HL-60 (cell line): Measurements from ENCODE around the gene PTGR1.

Experiments
- DNase-seq, 2 experiments: peaks; one replicate each; pipeline ENCODE4 v3.0.0-alpha.2; 2010 to 2020; ENCODE audit warnings: low read depth in 1 of 2, low spot score in 1 of 2
- H3K27ac ChIP-seq: fragments of 250-450 bp; sonication (Bioruptor Pico); replicated peaks from 2 replicates; pipeline ENCODE4 v1.5.1; 2020; ENCODE audit warnings: mild to moderate bottlenecking, moderate library complexity
- H3K27me3 ChIP-seq: fragments of 250-450 bp; sonication (Bioruptor Pico); 2 replicates; pipeline ENCODE4 v1.5.1; 2021; ENCODE audit warnings: mild to moderate bottlenecking, moderate library complexity; ENCODE audit not compliant: insufficient read depth, poor library complexity, severe bottlenecking
- H3K4me3 ChIP-seq: replicated peaks from 2 replicates; pipeline ENCODE4 v1.5.1; 2011; ENCODE audit warnings: mild to moderate bottlenecking, control low read depth, low read length; ENCODE audit not compliant: insufficient read depth
- GABPA ChIP-seq: IDR thresholded peaks from 2 replicates; pipeline ENCODE4 v1.6.1; 2012; ENCODE audit warnings: low read depth
- POLR2AphosphoS5 ChIP-seq: IDR thresholded peaks from 2 replicates; pipeline ENCODE4 v1.6.1; 2012; ENCODE audit warnings: low read depth
- REST ChIP-seq: IDR thresholded peaks from 2 replicates; pipeline ENCODE4 v1.6.1; 2012; ENCODE audit warnings: low read depth; ENCODE audit not compliant: insufficient replicate concordance
- SPI1 ChIP-seq: IDR thresholded peaks from 2 replicates; pipeline ENCODE4 v1.6.1; 2012; ENCODE audit warnings: low read depth, mild to moderate bottlenecking, borderline replicate concordance
- TF ChIP-seq, protein P1 (sequence below): IDR thresholded peaks from one replicate; pipeline ENCODE4 v1.5.1; 2011; ENCODE audit warnings: low read length, control low read depth, inconsistent platforms; ENCODE audit not compliant: insufficient read depth

Gene PTGR1

DNA sequence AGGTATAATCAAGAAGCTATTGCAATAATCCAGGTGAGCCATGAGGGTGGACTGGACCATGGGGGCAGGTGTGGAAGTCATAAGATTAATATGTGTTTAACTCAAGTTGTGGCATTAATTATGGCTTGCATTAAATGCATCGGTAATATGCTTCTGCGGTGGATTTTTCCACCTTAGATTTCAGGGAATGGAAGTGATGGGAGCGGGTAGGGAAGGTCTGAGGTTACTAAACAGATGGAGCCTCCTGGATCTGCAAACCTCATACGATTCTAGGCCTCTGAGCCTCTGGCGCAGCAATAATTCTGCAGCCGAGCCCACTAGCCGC, 74.8 kb downstream of the PTGR1 start:
- no peak for DNase-seq
- TF ChIP-seq, protein P1, sequence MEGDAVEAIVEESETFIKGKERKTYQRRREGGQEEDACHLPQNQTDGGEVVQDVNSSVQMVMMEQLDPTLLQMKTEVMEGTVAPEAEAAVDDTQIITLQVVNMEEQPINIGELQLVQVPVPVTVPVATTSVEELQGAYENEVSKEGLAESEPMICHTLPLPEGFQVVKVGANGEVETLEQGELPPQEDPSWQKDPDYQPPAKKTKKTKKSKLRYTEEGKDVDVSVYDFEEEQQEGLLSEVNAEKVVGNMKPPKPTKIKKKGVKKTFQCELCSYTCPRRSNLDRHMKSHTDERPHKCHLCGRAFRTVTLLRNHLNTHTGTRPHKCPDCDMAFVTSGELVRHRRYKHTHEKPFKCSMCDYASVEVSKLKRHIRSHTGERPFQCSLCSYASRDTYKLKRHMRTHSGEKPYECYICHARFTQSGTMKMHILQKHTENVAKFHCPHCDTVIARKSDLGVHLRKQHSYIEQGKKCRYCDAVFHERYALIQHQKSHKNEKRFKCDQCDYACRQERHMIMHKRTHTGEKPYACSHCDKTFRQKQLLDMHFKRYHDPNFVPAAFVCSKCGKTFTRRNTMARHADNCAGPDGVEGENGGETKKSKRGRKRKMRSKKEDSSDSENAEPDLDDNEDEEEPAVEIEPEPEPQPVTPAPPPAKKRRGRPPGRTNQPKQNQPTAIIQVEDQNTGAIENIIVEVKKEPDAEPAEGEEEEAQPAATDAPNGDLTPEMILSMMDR = no peak
- no peak overlapping the region for H3K4me3 ChIP-seq
- no peak overlapping the region for H3K27ac ChIP-seq
- no peaks in the 10 kb centered on the region for H3K27me3 ChIP-seq

- Histone ChIP-seq H3K27me3 (no peaks in the 10 kb centered on the region), H3K4me3 (no peak overlapping the region), H3K27ac (no peak overlapping the region)
- DNase-seq = no peak
- TF ChIP-seq REST (no peak), GABPA (no peak), POLR2AphosphoS5 (no peak), SPI1 (no peak)
- TF ChIP-seq, protein P1 = no peak
These were observed 83.4 kb downstream of the PTGR1 start for GRCh38 chr9:111516061-111516465.

DNA sequence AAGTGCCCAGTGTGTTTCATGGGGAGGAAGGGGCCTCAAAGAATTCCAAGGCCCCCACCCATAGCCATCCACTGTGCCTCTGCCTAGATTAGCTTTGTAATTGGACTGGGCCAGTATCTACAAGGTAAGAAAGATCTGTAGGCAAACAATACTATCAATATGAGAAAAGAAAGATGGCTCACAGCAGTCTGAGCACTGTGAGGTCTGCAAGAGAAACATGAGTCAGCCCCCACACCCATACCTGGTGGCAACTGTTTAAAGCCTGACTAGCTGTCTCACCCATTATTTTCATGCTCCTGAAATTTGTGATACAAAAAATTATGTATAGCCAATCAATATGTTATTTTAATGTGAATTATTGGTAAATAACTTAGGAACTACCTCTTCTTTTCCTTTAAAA, 84.5 kb downstream of the PTGR1 start:
- Histone ChIP-seq H3K27ac (no peak overlapping the region), H3K4me3 (no peak overlapping the region), H3K27me3 (no peaks in the 10 kb centered on the region)
- TF ChIP-seq, protein P1 = no peak
- no peak for DNase-seq
